Measurements from ENCODE around the gene IL36RN.

The IL36RN gene

GRCh38 chr2:113102133-113102532, 43.1 kb downstream of the IL36RN start:
- DNase-seq (ENCODE audit: low spot score), result no peak

GRCh38 chr2:113103277-113103676, 44.3 kb downstream of the IL36RN start:
- DNase-seq (ENCODE audit: low spot score), result no peak

GRCh38 chr2:113104054-113104611, 45.1 kb downstream of the IL36RN start:
- no peak for DNase-seq (ENCODE audit: low spot score)

- DNase-seq (ENCODE audit: low spot score), result no peak
Observed at GRCh38 chr2:113105047-113105785, 46.2 kb downstream of the IL36RN start.

GRCh38 chr2:113111121-113111520, 52.1 kb downstream of the IL36RN start:
- DNase-seq (ENCODE audit: low spot score), result no peak

GRCh38 chr2:113111823-113112287, 52.9 kb downstream of the IL36RN start:
- no peak for DNase-seq (ENCODE audit: low spot score)

- no peak for DNase-seq (ENCODE audit: low spot score)
Observed at GRCh38 chr2:113112441-113112840, 53.4 kb downstream of the IL36RN start.

- no peak for DNase-seq (ENCODE audit: low spot score)
Observed at GRCh38 chr2:113112871-113113270, 53.9 kb downstream of the IL36RN start.

GRCh38 chr2:113113807-113114206, 54.8 kb downstream of the IL36RN start:
- no peak for DNase-seq (ENCODE audit: low spot score)

All from D341Med (cell line).